ENCODE results near the gene RORB.
"Not testable (repeated sequence)": the region's sequence is repeated elsewhere in the genome, so short reads cannot be mapped to it uniquely, and the experiment has no call there.

Gene RORB

DNA sequence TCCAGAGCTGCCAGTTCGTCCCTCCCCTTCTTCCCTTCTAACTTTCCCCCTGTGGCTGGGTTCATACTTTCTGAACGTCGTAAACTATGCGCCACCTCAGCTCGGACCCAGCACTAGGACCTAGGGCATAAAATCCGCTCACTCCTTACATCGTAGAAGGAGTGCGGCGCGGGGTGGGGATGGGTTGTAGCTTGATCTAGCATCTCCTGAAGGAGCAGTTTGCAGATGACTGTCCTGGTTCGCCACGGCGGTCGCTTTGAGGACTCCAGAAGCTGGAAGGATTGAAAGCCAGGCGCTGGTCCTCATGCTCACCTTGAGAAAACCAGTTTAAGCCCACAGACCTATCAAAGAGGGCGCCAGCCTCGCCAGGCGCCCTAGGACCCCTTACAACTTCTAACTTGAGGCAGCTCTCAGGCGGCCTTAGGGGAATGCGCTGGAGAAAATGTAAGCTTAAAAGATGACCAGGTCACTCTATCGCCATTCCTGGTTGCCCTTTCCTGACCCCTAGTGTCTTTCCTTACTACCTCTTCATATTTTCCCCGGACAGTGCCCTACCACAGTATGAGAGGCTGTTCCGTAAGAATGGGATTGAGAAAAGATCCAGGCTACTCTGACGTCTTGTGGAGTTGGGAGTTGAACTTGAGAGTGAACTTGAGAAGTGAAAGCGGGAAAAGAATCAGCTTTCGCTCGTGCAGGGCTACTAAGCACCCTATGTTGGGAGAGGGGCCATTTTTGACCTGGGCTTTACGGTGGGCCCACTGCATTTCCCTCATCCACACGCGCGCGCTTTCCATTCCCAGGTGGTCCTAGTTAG, 2.8 kb downstream of the RORB start:
- peaks cover 44% of the 10 kb centered on the region for H3K4me1 Mint-ChIP-seq

GRCh38 chr9:74500584-74500924, 3.4 kb downstream of the RORB start:
- ATAC-seq, result no peak
- peaks cover 51% of the 10 kb centered on the region for H3K27me3 Mint-ChIP-seq

More for the DNA sequence above, 2.8 kb downstream of the RORB start:
- Mint-ChIP-seq H3K9me3 (no peaks in the 10 kb centered on the region), H3K4me3 (peak overlapping the region; percentile 54), H3K27me3 (peaks cover 51% of the 10 kb centered on the region), H3K27ac (no peak overlapping the region), H3K36me3 (no peaks in the 10 kb centered on the region)
- no peak for ATAC-seq

DNA sequence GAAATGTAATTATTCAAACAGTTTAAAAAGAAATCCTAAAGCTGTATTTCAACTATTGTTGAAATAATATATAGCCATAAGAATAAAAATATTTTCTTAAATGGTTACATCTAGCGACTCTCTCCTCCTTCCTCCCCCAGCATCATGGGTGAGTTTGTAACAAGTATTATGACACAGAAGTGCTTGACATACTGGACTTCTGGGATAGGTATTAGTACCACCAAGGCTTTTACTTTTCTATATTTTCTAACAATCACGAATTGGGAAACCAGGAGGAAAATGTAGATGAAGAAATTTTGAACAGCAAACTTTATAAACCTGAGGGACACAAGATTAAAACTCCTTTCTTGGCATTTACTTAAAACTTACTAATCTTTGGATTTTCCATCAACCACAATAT, 4.4 kb downstream of the RORB start:
- no peak for ATAC-seq
- Mint-ChIP-seq H3K27me3 (peaks cover 45% of the 10 kb centered on the region), H3K9me3 (no peaks in the 10 kb centered on the region), H3K4me3 (no peak overlapping the region), H3K27ac (no peak overlapping the region), H3K36me3 (no peaks in the 10 kb centered on the region), H3K4me1 (peaks cover 40% of the 10 kb centered on the region)

More at GRCh38 chr9:74500584-74500924, 3.4 kb downstream of the RORB start:
- Mint-ChIP-seq H3K27ac (no peak overlapping the region), H3K36me3 (no peaks in the 10 kb centered on the region), H3K4me3 (no peak overlapping the region), H3K4me1 (peaks cover 44% of the 10 kb centered on the region), H3K9me3 (no peaks in the 10 kb centered on the region)

GRCh38 chr9:74503219-74503618, 6.1 kb downstream of the RORB start:
- Mint-ChIP-seq H3K9me3 (no peaks in the 10 kb centered on the region), H3K4me1 (peaks cover 26% of the 10 kb centered on the region), H3K36me3 (no peaks in the 10 kb centered on the region), H3K4me3 (no peak overlapping the region), H3K27ac (no peak overlapping the region), H3K27me3 (peaks cover 29% of the 10 kb centered on the region)
- ATAC-seq, result no peak

DNA sequence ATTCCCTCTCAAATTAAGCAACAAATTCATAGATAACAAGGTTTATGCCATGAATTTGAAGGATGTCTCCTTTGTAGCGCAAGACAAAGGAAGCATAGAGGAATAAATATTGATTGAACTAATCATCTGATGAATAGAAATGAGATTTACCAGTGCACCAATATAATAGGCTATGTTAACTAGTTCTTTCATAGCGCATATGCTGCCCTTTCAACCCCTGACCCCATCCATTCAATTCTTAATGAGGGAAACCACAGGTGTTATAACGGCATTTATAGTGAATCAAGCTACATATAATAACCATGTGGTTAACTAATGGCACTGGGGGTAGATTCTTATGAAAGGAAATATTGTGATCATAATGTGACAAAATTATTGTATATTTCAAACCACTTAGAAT, 6.5 kb downstream of the RORB start:
- Mint-ChIP-seq H3K27ac (no peak overlapping the region), H3K4me1 (peaks cover 21% of the 10 kb centered on the region), H3K4me3 (no peak overlapping the region), H3K9me3 (no peaks in the 10 kb centered on the region), H3K36me3 (no peaks in the 10 kb centered on the region), H3K27me3 (peaks cover 24% of the 10 kb centered on the region)
- no peak for ATAC-seq

GRCh38 chr9:74511333-74511732, 14.2 kb downstream of the RORB start:
- Mint-ChIP-seq H3K4me3 (no peak overlapping the region), H3K4me1 (no peaks in the 10 kb centered on the region), H3K27ac (no peak overlapping the region), H3K36me3 (no peaks in the 10 kb centered on the region), H3K27me3 (no peaks in the 10 kb centered on the region), H3K9me3 (no peaks in the 10 kb centered on the region)
- ATAC-seq, result no peak

DNA sequence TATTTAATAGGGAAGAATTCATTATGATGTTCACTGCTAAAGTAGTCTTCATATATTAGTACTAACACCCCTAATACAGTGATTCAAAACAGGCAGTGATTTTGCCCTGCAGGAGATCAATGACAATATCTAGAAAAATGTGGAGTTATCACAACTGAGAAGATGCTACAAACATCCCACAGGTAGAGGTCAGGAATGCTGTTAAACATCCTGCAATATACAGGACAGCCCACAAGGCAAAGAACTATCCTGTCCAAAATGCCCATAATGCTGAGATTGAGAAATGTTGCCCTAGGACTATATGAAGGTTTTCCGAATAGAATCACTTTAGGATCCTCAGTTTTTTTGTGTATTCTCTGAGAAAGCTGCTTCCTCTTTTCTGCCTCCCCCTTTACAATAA, 15.3 kb downstream of the RORB start:
- Mint-ChIP-seq H3K9me3 (no peaks in the 10 kb centered on the region), H3K27me3 (no peaks in the 10 kb centered on the region), H3K36me3 (no peaks in the 10 kb centered on the region), H3K4me1 (no peaks in the 10 kb centered on the region), H3K27ac (no peak overlapping the region), H3K4me3 (no peak overlapping the region)
- ATAC-seq, result no peak

GRCh38 chr9:74513221-74513620, 16.1 kb downstream of the RORB start:
- Mint-ChIP-seq H3K27me3 (no peaks in the 10 kb centered on the region), H3K36me3 (no peaks in the 10 kb centered on the region), H3K27ac (no peak overlapping the region), H3K4me3 (no peak overlapping the region), H3K9me3 (no peaks in the 10 kb centered on the region), H3K4me1 (no peaks in the 10 kb centered on the region)
- no peak for ATAC-seq

GRCh38 chr9:74517188-74517587, 20.1 kb downstream of the RORB start:
- Mint-ChIP-seq H3K4me3 (no peak overlapping the region), H3K36me3 (no peaks in the 10 kb centered on the region), H3K9me3 (no peaks in the 10 kb centered on the region), H3K27me3 (no peaks in the 10 kb centered on the region), H3K27ac (no peak overlapping the region), H3K4me1 (no peaks in the 10 kb centered on the region)
- ATAC-seq, result no peak

DNA sequence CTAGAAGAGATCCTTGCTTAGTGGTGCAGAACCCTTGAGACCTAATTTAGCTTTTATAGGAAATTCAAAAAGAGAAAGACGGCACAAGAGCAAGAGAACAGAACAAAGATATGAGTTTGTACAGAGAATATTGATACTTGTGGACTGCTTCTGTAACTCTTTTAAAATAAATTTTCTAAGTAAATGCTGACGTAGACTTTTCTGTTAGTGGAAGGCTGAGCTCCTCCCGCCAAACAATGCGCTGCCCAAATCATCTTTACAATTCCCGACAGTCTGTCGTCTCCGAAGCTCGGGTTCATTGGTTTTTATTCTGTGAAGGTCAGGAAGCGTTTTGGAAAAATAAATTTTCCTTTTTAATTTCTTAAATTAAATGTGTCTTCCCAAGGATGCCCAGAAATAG, 22.3 kb downstream of the RORB start:
- H3K4me1 Mint-ChIP-seq, result no peaks in the 10 kb centered on the region
- no peaks in the 10 kb centered on the region for H3K36me3 Mint-ChIP-seq
- no peak overlapping the region for H3K27ac Mint-ChIP-seq
- peaks cover 10% of the 10 kb centered on the region for H3K27me3 Mint-ChIP-seq
- no peak for ATAC-seq
- H3K4me3 Mint-ChIP-seq, result no peak overlapping the region
- no peaks in the 10 kb centered on the region for H3K9me3 Mint-ChIP-seq

DNA sequence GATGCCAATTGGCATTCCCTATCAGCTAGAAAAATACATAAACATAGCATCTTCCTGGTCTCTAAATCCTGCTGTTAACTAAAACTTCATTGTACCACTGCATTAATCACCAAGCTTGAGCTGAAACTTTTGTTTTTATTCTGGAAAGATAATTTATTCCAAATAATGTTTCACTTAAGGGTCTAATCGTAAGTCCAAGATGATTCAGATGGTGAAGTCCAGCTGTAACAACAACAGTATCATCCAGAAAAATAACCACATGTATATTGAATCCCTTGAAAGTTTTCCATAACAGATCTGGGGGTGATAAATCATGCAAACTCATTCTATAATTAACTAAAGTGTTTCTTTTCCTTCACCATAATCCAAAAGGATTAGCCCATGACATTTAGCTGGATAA, 23.9 kb downstream of the RORB start:
- H3K4me3 Mint-ChIP-seq, result no peak overlapping the region
- no peaks in the 10 kb centered on the region for H3K4me1 Mint-ChIP-seq
- H3K27me3 Mint-ChIP-seq, result peaks cover 10% of the 10 kb centered on the region
- no peaks in the 10 kb centered on the region for H3K36me3 Mint-ChIP-seq
- H3K9me3 Mint-ChIP-seq, result no peaks in the 10 kb centered on the region
- H3K27ac Mint-ChIP-seq, result no peak overlapping the region
- no peak for ATAC-seq

DNA sequence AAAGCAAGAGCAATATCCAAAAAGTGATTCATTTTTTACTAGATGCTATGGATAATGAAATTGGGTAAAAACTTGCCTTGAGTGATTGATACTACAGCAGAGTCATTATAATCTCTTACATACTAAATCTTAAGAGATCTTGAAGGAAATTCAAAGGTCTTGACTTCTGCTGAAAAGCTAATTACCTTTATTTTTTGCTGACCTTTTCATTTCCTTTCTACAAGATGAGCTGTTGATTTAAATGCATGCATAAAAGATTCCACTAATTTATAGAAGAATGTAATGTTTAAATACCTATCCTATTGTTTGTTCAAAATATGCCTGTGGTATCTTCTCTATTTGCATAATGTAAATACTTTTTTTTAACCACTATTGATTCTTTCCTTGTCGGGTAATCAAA, 27.2 kb downstream of the RORB start:
- ATAC-seq, result no peak
- Mint-ChIP-seq H3K4me3 (no peak overlapping the region), H3K36me3 (no peaks in the 10 kb centered on the region), H3K4me1 (no peaks in the 10 kb centered on the region), H3K9me3 (no peaks in the 10 kb centered on the region), H3K27ac (no peak overlapping the region), H3K27me3 (peaks cover 10% of the 10 kb centered on the region)

DNA sequence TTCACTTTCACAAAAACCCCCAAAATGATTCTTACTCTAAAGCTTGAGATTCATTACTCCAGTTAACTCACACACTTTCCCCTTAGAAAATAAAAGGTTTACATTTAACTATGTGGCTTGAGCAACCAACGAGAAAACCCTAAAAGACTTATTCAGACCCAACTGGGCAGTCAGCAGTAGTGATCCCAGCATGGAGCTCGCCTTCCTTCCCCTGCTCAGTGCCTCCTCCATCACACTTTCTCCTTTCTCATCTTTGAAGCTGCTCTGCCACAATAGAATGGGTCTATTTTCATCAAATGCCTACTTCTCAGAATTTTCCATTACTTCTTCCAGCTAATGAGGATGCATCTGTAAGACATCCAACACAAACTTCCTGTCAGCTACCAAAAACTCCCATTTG, 29.1 kb downstream of the RORB start:
- ATAC-seq, result no peak
- H3K27me3 Mint-ChIP-seq, result peaks cover 10% of the 10 kb centered on the region
- no peak overlapping the region for H3K4me3 Mint-ChIP-seq
- H3K9me3 Mint-ChIP-seq, result no peaks in the 10 kb centered on the region
- H3K27ac Mint-ChIP-seq, result no peak overlapping the region
- H3K4me1 Mint-ChIP-seq, result no peaks in the 10 kb centered on the region
- no peaks in the 10 kb centered on the region for H3K36me3 Mint-ChIP-seq

DNA sequence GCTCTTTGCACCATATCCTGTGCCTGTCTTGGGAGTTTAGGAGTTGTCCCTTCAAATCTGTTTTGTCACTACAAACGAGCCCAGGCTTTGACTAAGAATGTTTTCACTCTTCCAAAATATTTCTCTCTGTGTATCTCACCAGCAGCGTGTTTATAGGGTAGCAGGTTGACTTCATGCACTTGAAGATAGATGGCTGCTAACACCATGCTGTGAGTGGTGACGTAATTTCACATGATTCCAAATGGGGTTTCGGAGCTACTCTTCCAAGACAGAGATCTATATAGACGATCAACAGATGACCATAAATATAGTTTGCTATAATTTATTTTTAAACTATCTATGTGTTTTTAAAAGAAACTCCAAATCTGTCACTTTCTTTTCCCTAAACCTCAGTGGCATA, 30.6 kb downstream of the RORB start:
- Mint-ChIP-seq H3K36me3 (no peaks in the 10 kb centered on the region), H3K4me3 (no peak overlapping the region), H3K9me3 (no peaks in the 10 kb centered on the region), H3K27me3 (peaks cover 9% of the 10 kb centered on the region), H3K4me1 (no peaks in the 10 kb centered on the region), H3K27ac (no peak overlapping the region)
- ATAC-seq, result no peak

- H3K4me3 Mint-ChIP-seq, result no peak overlapping the region
- ATAC-seq, result no peak
Measured at GRCh38 chr9:74528207-74528606, 31.1 kb downstream of the RORB start.

GRCh38 chr9:74530458-74530857, 33.3 kb downstream of the RORB start:
- not testable (repeated sequence) for H3K4me1 Mint-ChIP-seq, H3K9me3 Mint-ChIP-seq, ATAC-seq, H3K36me3 Mint-ChIP-seq, H3K4me3 Mint-ChIP-seq, H3K27me3 Mint-ChIP-seq, H3K27ac Mint-ChIP-seq

More at GRCh38 chr9:74528207-74528606, 31.1 kb downstream of the RORB start:
- no peaks in the 10 kb centered on the region for H3K9me3 Mint-ChIP-seq
- H3K36me3 Mint-ChIP-seq, result no peaks in the 10 kb centered on the region
- peaks cover 4% of the 10 kb centered on the region for H3K27me3 Mint-ChIP-seq
- H3K4me1 Mint-ChIP-seq, result no peaks in the 10 kb centered on the region
- no peak overlapping the region for H3K27ac Mint-ChIP-seq
